ENCODE data around the gene SEC63.
A peak's percentile ranks its signal among the peaks of the same experiment; 100 is the strongest.
"Not testable (repeated sequence)": the region's sequence is repeated elsewhere in the genome, so short reads cannot be mapped to it uniquely, and the experiment has no call there.

The SEC63 gene

GRCh38 chr6:107971181-107971580, 13.2 kb upstream of the SEC63 start:
- no peak for DNase-seq

GRCh38 chr6:107970255-107970654, 12.2 kb upstream of the SEC63 start:
- no peak for DNase-seq

GRCh38 chr6:107968081-107968480, 10.1 kb upstream of the SEC63 start:
- DNase-seq: no peak

GRCh38 chr6:107965746-107966145, 7.7 kb upstream of the SEC63 start:
- no peak for DNase-seq

- no peak for DNase-seq
These were observed 4.7 kb upstream of the SEC63 start for GRCh38 chr6:107962723-107963122.

- no peak for DNase-seq
These were observed 1.4 kb upstream of the SEC63 start for GRCh38 chr6:107959392-107959791.

GRCh38 chr6:107958689-107959362, 818 bp upstream of the SEC63 start:
- DNase-seq: not testable (repeated sequence)

GRCh38 chr6:107957308-107957908, 600 bp downstream of the SEC63 start:
- DNase-seq: peak; percentile 57

GRCh38 chr6:107956586-107957307, 1.3 kb downstream of the SEC63 start:
- DNase-seq: no peak

GRCh38 chr6:107956181-107956580, 1.8 kb downstream of the SEC63 start:
- DNase-seq: no peak

- not testable (repeated sequence) for DNase-seq
These were observed 4.1 kb downstream of the SEC63 start for GRCh38 chr6:107953858-107954414.

- no peak for DNase-seq
These were observed 14.2 kb downstream of the SEC63 start for GRCh38 chr6:107943626-107944439.

GRCh38 chr6:107942142-107942541, 15.9 kb downstream of the SEC63 start:
- no peak for DNase-seq

- DNase-seq: peak; percentile 31
These were observed 16.4 kb downstream of the SEC63 start for GRCh38 chr6:107941627-107942026.

GRCh38 chr6:107941199-107941598, 16.8 kb downstream of the SEC63 start:
- no peak for DNase-seq

- not testable (repeated sequence) for DNase-seq
These were observed 21.1 kb downstream of the SEC63 start for GRCh38 chr6:107936910-107937292.

GRCh38 chr6:107936162-107936909, 21.7 kb downstream of the SEC63 start:
- DNase-seq: no peak

GRCh38 chr6:107934229-107934628, 23.8 kb downstream of the SEC63 start:
- DNase-seq: not testable (repeated sequence)

GRCh38 chr6:107932580-107932979, 25.4 kb downstream of the SEC63 start:
- no peak for DNase-seq

- peak; percentile 83 for DNase-seq
These were observed 26.1 kb downstream of the SEC63 start for GRCh38 chr6:107931894-107932293.

GRCh38 chr6:107928984-107929383, 29.0 kb downstream of the SEC63 start:
- DNase-seq: no peak

Measured in NCI-H2029 treated with DMSO at 0.1 percent for 48 hours (cell line).